ENCODE results near the gene PPFIBP1.

DNA sequence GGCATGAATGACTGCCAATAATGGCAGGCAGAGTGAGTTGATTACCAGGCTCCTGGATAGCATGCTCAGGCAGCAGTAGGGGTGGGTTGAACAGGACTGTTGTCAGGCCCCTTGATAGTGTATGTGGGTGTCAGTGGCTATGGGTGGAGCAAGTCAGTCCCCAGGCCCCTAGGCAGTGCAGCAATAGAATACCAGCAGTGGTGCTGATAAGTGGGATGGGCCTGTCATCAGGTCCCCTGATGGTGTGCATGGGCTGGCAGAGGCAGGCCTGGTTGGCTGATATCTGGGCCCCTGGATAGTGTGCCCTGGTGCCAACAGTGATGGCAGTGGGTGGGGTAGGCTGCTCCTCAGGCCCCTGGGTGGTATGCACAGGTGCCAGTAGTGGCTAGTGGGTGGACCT lies 45.1 kb upstream of the PPFIBP1 start:
- TF ChIP-seq, protein P1, sequence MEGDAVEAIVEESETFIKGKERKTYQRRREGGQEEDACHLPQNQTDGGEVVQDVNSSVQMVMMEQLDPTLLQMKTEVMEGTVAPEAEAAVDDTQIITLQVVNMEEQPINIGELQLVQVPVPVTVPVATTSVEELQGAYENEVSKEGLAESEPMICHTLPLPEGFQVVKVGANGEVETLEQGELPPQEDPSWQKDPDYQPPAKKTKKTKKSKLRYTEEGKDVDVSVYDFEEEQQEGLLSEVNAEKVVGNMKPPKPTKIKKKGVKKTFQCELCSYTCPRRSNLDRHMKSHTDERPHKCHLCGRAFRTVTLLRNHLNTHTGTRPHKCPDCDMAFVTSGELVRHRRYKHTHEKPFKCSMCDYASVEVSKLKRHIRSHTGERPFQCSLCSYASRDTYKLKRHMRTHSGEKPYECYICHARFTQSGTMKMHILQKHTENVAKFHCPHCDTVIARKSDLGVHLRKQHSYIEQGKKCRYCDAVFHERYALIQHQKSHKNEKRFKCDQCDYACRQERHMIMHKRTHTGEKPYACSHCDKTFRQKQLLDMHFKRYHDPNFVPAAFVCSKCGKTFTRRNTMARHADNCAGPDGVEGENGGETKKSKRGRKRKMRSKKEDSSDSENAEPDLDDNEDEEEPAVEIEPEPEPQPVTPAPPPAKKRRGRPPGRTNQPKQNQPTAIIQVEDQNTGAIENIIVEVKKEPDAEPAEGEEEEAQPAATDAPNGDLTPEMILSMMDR (IDR thresholded peaks at IDR 0.05), result no peak
- no peak for TF ChIP-seq ZFX (IDR thresholded peaks at IDR 0.05; ENCODE audit: borderline replicate concordance)

Measured in 22Rv1 (cell line).